SK-N-SH treated with all-trans-retinoic acid at 6 μM for 48 hours (cell line): ENCODE data around the gene SLC25A41.

Experiments
- ATAC-seq: fragments of 200-7000 bp; cut with Tn5 transposase; 3 replicates; pipeline ENCODE4 v1.9.1; 2020; ENCODE audit warnings: mild to moderate bottlenecking, moderate library complexity
- ARNTL ChIP-seq: fragments of 450-650 bp; formaldehyde crosslinking; IDR thresholded peaks from 2 replicates; pipeline ENCODE4 v1.5.0; 2020; ENCODE audit warnings: low read depth, mild to moderate bottlenecking, moderate library complexity, borderline replicate concordance
- BACH2 ChIP-seq: fragments of 250-450 bp; sonication (Bioruptor Pico); IDR thresholded peaks from 2 replicates; pipeline ENCODE4 v1.9.0; 2021; ENCODE audit warnings: mild to moderate bottlenecking, borderline replicate concordance
- CSDC2 ChIP-seq: fragments of 250-450 bp; sonication (Bioruptor Pico); IDR thresholded peaks from 2 replicates; pipeline ENCODE4 v1.5.0; 2020; ENCODE audit warnings: mild to moderate bottlenecking, moderate library complexity
- CSRNP3 ChIP-seq: fragments of 250-450 bp; sonication (Bioruptor Pico); IDR thresholded peaks from 2 replicates; pipeline ENCODE4 v1.5.1; 2021; ENCODE audit warnings: mild to moderate bottlenecking, moderate library complexity
- ESRRG ChIP-seq: fragments of 250-450 bp; sonication (Bioruptor Pico); IDR thresholded peaks from 2 replicates; pipeline ENCODE4 v1.6.1; 2021; ENCODE audit warnings: mild to moderate bottlenecking
- GLIS3 ChIP-seq: fragments of 250-450 bp; sonication (Bioruptor Pico); IDR thresholded peaks from 2 replicates; pipeline ENCODE4 v1.5.0; 2020; ENCODE audit warnings: mild to moderate bottlenecking, moderate library complexity
- ISL1 ChIP-seq: fragments of 250-450 bp; sonication (Bioruptor Pico); IDR thresholded peaks from 2 replicates; pipeline ENCODE4 v2.1.2; 2022; ENCODE audit warnings: mild to moderate bottlenecking, moderate library complexity
- OSR1 ChIP-seq: fragments of 250-450 bp; sonication (Bioruptor Pico); IDR thresholded peaks from 2 replicates; pipeline ENCODE4 v1.8.0; 2022; ENCODE audit warnings: moderate library complexity, mild to moderate bottlenecking, inconsistent platforms
- PATZ1 ChIP-seq: fragments of 250-450 bp; sonication (Bioruptor Pico); IDR thresholded peaks from 2 replicates; pipeline ENCODE4 v1.8.0; 2020; ENCODE audit warnings: mild to moderate bottlenecking, moderate library complexity, borderline replicate concordance
- POU6F1 ChIP-seq: fragments of 250-450 bp; sonication (Bioruptor Pico); IDR thresholded peaks from 2 replicates; pipeline ENCODE4 v1.8.0; 2021; ENCODE audit warnings: low read depth, mild to moderate bottlenecking, moderate library complexity, borderline replicate concordance
- PPARA ChIP-seq: fragments of 250-450 bp; sonication (Bioruptor Pico); IDR thresholded peaks from 2 replicates; pipeline ENCODE4 v1.5.0; 2020; ENCODE audit warnings: mild to moderate bottlenecking, borderline replicate concordance
- RARB ChIP-seq: fragments of 250-450 bp; sonication (Bioruptor Pico); IDR thresholded peaks from 2 replicates; pipeline ENCODE4 v1.8.0; 2021; ENCODE audit warnings: mild to moderate bottlenecking, moderate library complexity
- SNAI2 ChIP-seq: fragments of 250-450 bp; sonication (Bioruptor Pico); IDR thresholded peaks from 2 replicates; pipeline ENCODE4 v1.5.0; 2020; ENCODE audit warnings: mild to moderate bottlenecking, moderate library complexity
- TCF4 ChIP-seq: fragments of 250-450 bp; sonication (Bioruptor Pico); IDR thresholded peaks from 2 replicates; pipeline ENCODE4 v1.8.0; 2021; ENCODE audit warnings: mild to moderate bottlenecking, moderate library complexity, borderline replicate concordance
- TOX ChIP-seq: fragments of 250-450 bp; sonication (Bioruptor Pico); IDR thresholded peaks from 2 replicates; pipeline ENCODE4 v1.8.0; 2021; ENCODE audit warnings: mild to moderate bottlenecking, moderate library complexity, borderline replicate concordance
- TSHZ2 ChIP-seq: fragments of 250-450 bp; sonication (Bioruptor Pico); IDR thresholded peaks from 2 replicates; pipeline ENCODE4 v1.5.0; 2020; ENCODE audit warnings: mild to moderate bottlenecking, moderate library complexity
- ZC3H10 ChIP-seq: fragments of 250-450 bp; sonication (Bioruptor Pico); IDR thresholded peaks from 2 replicates; pipeline ENCODE4 v1.5.1; 2021; ENCODE audit warnings: mild to moderate bottlenecking, moderate library complexity
- ZFP3 ChIP-seq: fragments of 250-450 bp; sonication (Bioruptor Pico); IDR thresholded peaks from 2 replicates; pipeline ENCODE4 v1.5.0; 2020; ENCODE audit warnings: mild to moderate bottlenecking, moderate library complexity
- ZFP30 ChIP-seq: fragments of 450-650 bp; formaldehyde crosslinking; IDR thresholded peaks from 2 replicates; pipeline ENCODE4 v1.5.0; 2022; ENCODE audit warnings: mild to moderate bottlenecking, moderate library complexity
- ZNF70 ChIP-seq: fragments of 450-650 bp; formaldehyde crosslinking; IDR thresholded peaks from 2 replicates; pipeline ENCODE4 v1.5.0; 2020; ENCODE audit warnings: mild to moderate bottlenecking, moderate library complexity

Gene SLC25A41

GRCh38 chr19:6479836-6480398 lies 46.4 kb upstream of the SLC25A41 start:
- TF ChIP-seq TCF4 (CRISPR knock-in tag) (no peak), CSDC2 (CRISPR knock-in tag) (no peak), SNAI2 (CRISPR knock-in tag) (no peak), ARNTL (CRISPR knock-in tag) (no peak), ISL1 (CRISPR knock-in tag) (no peak), POU6F1 (CRISPR knock-in tag) (no peak), PATZ1 (CRISPR knock-in tag) (no peak), TSHZ2 (CRISPR knock-in tag) (no peak), OSR1 (CRISPR knock-in tag) (no peak), RARB (no peak), TOX (no peak), ZFP30 (CRISPR knock-in tag) (no peak)
- ATAC-seq = no peak

GRCh38 chr19:6478815-6479214 lies 45.3 kb upstream of the SLC25A41 start:
- no peak for TF ChIP-seq ARNTL (CRISPR knock-in tag)
- TF ChIP-seq ESRRG (CRISPR knock-in tag) = no peak
- no peak for TF ChIP-seq ZFP30 (CRISPR knock-in tag)
- no peak for TF ChIP-seq ZFP3 (CRISPR knock-in tag)
- TF ChIP-seq ZC3H10 = no peak
- no peak for TF ChIP-seq GLIS3 (CRISPR knock-in tag)
- no peak for TF ChIP-seq SNAI2 (CRISPR knock-in tag)
- no peak for TF ChIP-seq OSR1 (CRISPR knock-in tag)
- TF ChIP-seq ISL1 (CRISPR knock-in tag) = no peak
- no peak for ATAC-seq

GRCh38 chr19:6476896-6477431 lies 43.4 kb upstream of the SLC25A41 start:
- no peak for TF ChIP-seq ZNF70 (CRISPR knock-in tag)
- no peak for TF ChIP-seq RARB
- no peak for TF ChIP-seq PPARA (CRISPR knock-in tag)
- no peak for TF ChIP-seq ESRRG (CRISPR knock-in tag)
- no peak for TF ChIP-seq TCF4 (CRISPR knock-in tag)
- no peak for ATAC-seq

- ATAC-seq = peak; percentile 81
- no peak for TF ChIP-seq ARNTL (CRISPR knock-in tag)
- TF ChIP-seq ZC3H10 = no peak
- TF ChIP-seq PPARA (CRISPR knock-in tag) = no peak
- no peak for TF ChIP-seq BACH2
- TF ChIP-seq CSDC2 (CRISPR knock-in tag) = no peak
- TF ChIP-seq TCF4 (CRISPR knock-in tag) = no peak
- TF ChIP-seq GLIS3 (CRISPR knock-in tag) = no peak
- no peak for TF ChIP-seq ZFP3 (CRISPR knock-in tag)
- TF ChIP-seq POU6F1 (CRISPR knock-in tag) = no peak
- no peak for TF ChIP-seq RARB
- TF ChIP-seq CSRNP3 (CRISPR knock-in tag) = no peak
These were observed 42.8 kb upstream of the SLC25A41 start for GRCh38 chr19:6476155-6476895.
